Heart left ventricle (tissue), 16 donors: ENCODE data around the gene TTC12. TPM values are rescaled to one million over a fixed set of nuclear protein-coding genes. Genes with fewer than 3 reads are reported as not detected.

ENCODE experiments used
- ATAC-seq, 4 donors: fragments of 200-7000 bp; cut with Tn5 transposase; one replicate each; pipeline ENCODE4 v1.9.1; 2020 to 2022; ENCODE audit warnings: moderate library complexity in 4 of 4, mild to moderate bottlenecking in 3 of 4, moderate number of reproducible peaks in 1 of 4
- DNase-seq, 5 donors: peaks; one replicate each; pipeline ENCODE4 v3.0.0-alpha.2; 2020
- H3K27ac ChIP-seq, 12 donors: fragments of 200-600 bp; sonication (generic) in 4 of 12; one replicate each; pipeline versions ENCODE4 v1.5.0 to v1.8.0; 2016 to 2022; ENCODE audit warnings: mild to moderate bottlenecking in 2 of 12
- H3K27me3 ChIP-seq, 9 donors: fragments of 200-600 bp; sonication (generic) in 2 of 9; one replicate each; pipeline versions ENCODE4 v1.5.1 to v1.8.0; 2016 to 2022; ENCODE audit warnings: mild to moderate bottlenecking in 3 of 9
- H3K36me3 ChIP-seq, 9 donors: fragments of 200-600 bp; sonication (generic) in 2 of 9; one replicate each; pipeline versions ENCODE4 v1.5.0 to v1.8.0; 2018 to 2022; ENCODE audit warnings: mild to moderate bottlenecking in 2 of 9
- H3K4me1 ChIP-seq, 12 donors: fragments of 200-600 bp; sonication (generic) in 4 of 12; one replicate each; pipeline versions ENCODE4 v1.5.0 to v1.8.0; 2016 to 2022; ENCODE audit warnings: mild to moderate bottlenecking in 3 of 12
- H3K4me3 ChIP-seq, 12 donors: fragments of 200-600 bp; sonication (generic) in 4 of 12; one replicate each; pipeline versions ENCODE4 v1.5.0 to v1.8.0; 2017 to 2022; ENCODE audit warnings: mild to moderate bottlenecking in 9 of 12, moderate library complexity in 4 of 12
- H3K9me3 ChIP-seq, 12 donors: fragments of 200-600 bp; sonication (generic) in 4 of 12; one replicate each; pipeline versions ENCODE4 v1.5.0 to v1.8.0; 2016 to 2022; ENCODE audit warnings: mild to moderate bottlenecking in 1 of 12
- POLR2A ChIP-seq, 2 donors: fragments of 450-650 bp; IDR thresholded peaks; one replicate each; pipeline ENCODE4 v1.6.1; 2017; ENCODE audit warnings: antibody characterized with exemption in 2 of 2, mild to moderate bottlenecking in 2 of 2, moderate library complexity in 2 of 2
- WGBS, 4 donors: extraction: QIAGEN DNeasy Blood & Tissue Kit in 2 of 4; methylation state at CpG; one replicate each; pipeline versions ENCODE4 v1.1.5 to v1.1.7; 2013 to 2018; 5-methylcytosine and 5-hydroxymethylcytosine counted together
- intact Hi-C, 10 donors: fragments of 100-400 bp; cut with DNase I; formaldehyde crosslinking; loops; one replicate each; pipeline versions ENCODE4 v1.11.1 to v1.14.2; 2022
- polyA plus RNA-seq, 2 donors: library from polyadenylated mRNA; stranded (reverse); fragments of 200-250 nt; gene quantifications; one replicate each; pipeline ENCODE4 v1.2.3, GENCODE V29; 2013
- total RNA-seq, 9 donors: library from RNA; depleted of rRNA in 2 of 9; stranded (reverse); fragments of >200 nt in 2 of 9; fragmentation: NEBNext Ultra II Directional in 3 of 9; extraction: Animal tissue kit (Norgen Biotek cat#: 25700) in 3 of 9; gene quantifications; one replicate each; pipeline versions ENCODE4 v1.1.0 to v1.2.4, GENCODE V29; 2016 to 2023
- TF ChIP-seq, protein P1 (sequence below), 12 donors: fragments of 200-600 bp; sonication (generic) in 4 of 12; IDR thresholded peaks; one replicate each; pipeline versions ENCODE4 v1.5.0 to v1.8.0; 2018 to 2022; ENCODE audit warnings: antibody characterized with exemption in 12 of 12, mild to moderate bottlenecking in 5 of 12
- donor health status: ischemic (EF 13 %, LVEDD 7.1; RV severe dilation, severe dysfunction).
- donor health status: healthy with polysubstance abuse.
- donor health status: DM: no; HTN: yes; CAD: no.
- donor health status: DM: no; HTN: no; CAD: no.
- donor health status: ischemic (EF 25% LVEDD 6.9; RV normal size, moderate dysfunction).
- donor health status: ischemic (EF 25% LVEDD 5.7; RV mildly dilated, moderate dysfunction).
- donor health status: healthy.
- donor health status: DM: yes; HTN: yes; CAD: no.
- donor health status: ischemic (EF 35%, LVEDD 5.7; RV mildly dilated, moderate dysfunction).
- donor health status: nonischemic (EF 11% LVEDD 7.7; RV severe dilation, severe dysfunction).
- donor health status: DM: yes; HTN: yes; CAD: no.
- donor health status: PGD.
- donor health status: ischemic (EF 29% LVEDD 5.4; RV normal size, mild dysfunction).
- donor health status: nonischemic (EF 23%, LVEDD 6.1; RV moderate dilation, normal function).

TTC12 gene
- total and polyA plus RNA-seq, 11 donors: 2.7 to 11.9 (median 6.9) TPM

DNA sequence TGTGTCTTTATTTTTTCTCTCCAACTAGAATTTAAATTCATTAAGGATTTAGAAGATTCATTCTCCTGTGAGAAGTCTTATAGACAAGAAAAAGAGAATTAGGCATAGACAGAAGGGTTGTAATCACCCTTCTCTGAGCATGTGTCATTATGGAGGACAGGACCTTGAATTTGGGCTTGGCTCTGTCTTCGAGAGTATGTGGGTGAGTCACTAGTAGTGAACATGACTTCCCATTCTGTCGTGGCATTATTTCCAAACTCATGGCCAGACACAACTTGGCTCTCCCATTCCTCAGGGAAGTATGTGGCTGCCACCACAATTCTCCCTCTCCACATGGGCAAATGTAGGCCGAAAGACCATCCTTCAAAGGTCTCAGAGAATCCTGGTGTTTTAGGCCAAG lies 58.9 kb downstream of the TTC12 start:
- no peak overlapping the region for H3K4me3 ChIP-seq
- WGBS, 4 donors: 83 to 91% (median 87%) methylated on average over 3 of the region's 3 CpGs
- H3K36me3 ChIP-seq: peaks cover 0 to 17% (median 3%) of the 10 kb centered on the region in 9 donors
- H3K9me3 ChIP-seq: no peaks in the 10 kb centered on the region
- intact Hi-C loops: no loop called here
- no peaks in the 10 kb centered on the region for H3K4me1 ChIP-seq
- TF ChIP-seq, protein P1, sequence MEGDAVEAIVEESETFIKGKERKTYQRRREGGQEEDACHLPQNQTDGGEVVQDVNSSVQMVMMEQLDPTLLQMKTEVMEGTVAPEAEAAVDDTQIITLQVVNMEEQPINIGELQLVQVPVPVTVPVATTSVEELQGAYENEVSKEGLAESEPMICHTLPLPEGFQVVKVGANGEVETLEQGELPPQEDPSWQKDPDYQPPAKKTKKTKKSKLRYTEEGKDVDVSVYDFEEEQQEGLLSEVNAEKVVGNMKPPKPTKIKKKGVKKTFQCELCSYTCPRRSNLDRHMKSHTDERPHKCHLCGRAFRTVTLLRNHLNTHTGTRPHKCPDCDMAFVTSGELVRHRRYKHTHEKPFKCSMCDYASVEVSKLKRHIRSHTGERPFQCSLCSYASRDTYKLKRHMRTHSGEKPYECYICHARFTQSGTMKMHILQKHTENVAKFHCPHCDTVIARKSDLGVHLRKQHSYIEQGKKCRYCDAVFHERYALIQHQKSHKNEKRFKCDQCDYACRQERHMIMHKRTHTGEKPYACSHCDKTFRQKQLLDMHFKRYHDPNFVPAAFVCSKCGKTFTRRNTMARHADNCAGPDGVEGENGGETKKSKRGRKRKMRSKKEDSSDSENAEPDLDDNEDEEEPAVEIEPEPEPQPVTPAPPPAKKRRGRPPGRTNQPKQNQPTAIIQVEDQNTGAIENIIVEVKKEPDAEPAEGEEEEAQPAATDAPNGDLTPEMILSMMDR (IDR thresholded peaks at IDR 0.05): no peak
- TF ChIP-seq POLR2A (IDR thresholded peaks at IDR 0.05): no peak
- no peaks in the 10 kb centered on the region for H3K27me3 ChIP-seq
- peak in 2 of 4 donors; percentile 48 to 63 for ATAC-seq
- DNase-seq: no peak
- no peak overlapping the region for H3K27ac ChIP-seq

- no peak for DNase-seq
- intact Hi-C loops: no loop called here
- WGBS, 4 donors: 61 to 68% (median 64%) methylated on average over 10 of the region's 10 CpGs
These were observed 59.7 kb downstream of the TTC12 start for GRCh38 chr11:113373981-113374560.

DNA sequence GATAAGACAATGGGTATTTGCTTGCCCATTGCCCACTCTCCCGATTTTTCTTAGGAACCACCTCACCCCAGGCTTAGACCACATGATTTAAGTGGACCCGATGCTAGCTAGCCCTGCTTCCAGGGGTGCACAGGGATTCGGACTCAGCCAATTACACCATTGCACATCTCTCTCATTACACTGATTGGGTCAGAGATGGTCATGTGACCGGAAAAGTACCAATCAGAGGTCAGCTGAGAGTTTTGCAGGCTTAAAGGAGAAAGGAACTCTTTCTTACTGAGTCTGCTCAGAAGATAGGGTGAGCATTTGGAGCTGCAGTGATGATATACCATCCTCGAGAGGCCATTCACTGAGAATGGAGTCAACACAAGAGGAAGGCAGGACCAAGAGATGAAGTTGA lies 61.0 kb downstream of the TTC12 start:
- WGBS, 4 donors: 86 to 89% (median 89%) methylated on average over 5 of the region's 5 CpGs

More at GRCh38 chr11:113373981-113374560, 59.7 kb downstream of the TTC12 start:
- Histone ChIP-seq H3K27ac (no peak overlapping the region), H3K36me3 (peaks cover 0 to 9% (median 0%) of the 10 kb centered on the region in 9 donors), H3K4me3 (peak overlapping the region in 2 of 12 donors; percentile 4 to 26), H3K9me3 (no peaks in the 10 kb centered on the region), H3K4me1 (no peaks in the 10 kb centered on the region), H3K27me3 (no peaks in the 10 kb centered on the region)
- TF ChIP-seq, protein P1 (IDR thresholded peaks at IDR 0.05): no peak
- TF ChIP-seq POLR2A (IDR thresholded peaks at IDR 0.05): no peak
- ATAC-seq: no peak

DNA sequence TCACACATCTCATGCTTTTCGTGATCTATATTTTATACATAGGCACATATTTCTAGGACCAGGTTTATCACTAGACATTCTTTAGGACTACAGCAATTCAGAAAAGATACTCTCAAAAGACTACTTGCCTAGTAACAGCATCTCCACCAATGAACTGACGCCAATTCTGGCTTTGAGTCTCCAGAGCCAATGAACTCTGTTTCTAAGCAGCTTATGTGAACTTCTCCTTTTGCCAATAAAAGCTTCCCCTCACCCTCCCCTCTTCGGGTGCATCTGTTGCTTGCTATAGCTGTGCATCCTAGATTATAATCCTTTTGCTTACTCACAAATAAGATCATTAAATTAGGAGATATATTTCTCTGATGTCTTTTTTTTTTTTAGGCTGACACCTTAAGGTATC lies 61.8 kb downstream of the TTC12 start:
- H3K9me3 ChIP-seq: no peaks in the 10 kb centered on the region
- intact Hi-C loops: no loop called here
- H3K4me1 ChIP-seq: no peaks in the 10 kb centered on the region
- no peak for ATAC-seq
- H3K36me3 ChIP-seq: peaks cover 0 to 4% (median 0%) of the 10 kb centered on the region in 9 donors
- TF ChIP-seq, protein P1 (IDR thresholded peaks at IDR 0.05): no peak
- TF ChIP-seq POLR2A (IDR thresholded peaks at IDR 0.05): no peak
- WGBS, 4 donors: 20 to 35% (median 24%) methylated on average over 3 of the region's 3 CpGs
- H3K4me3 ChIP-seq: no peak overlapping the region
- H3K27me3 ChIP-seq: peaks cover 0 to 11% (median 0%) of the 10 kb centered on the region in 9 donors
- DNase-seq: no peak
- no peak overlapping the region for H3K27ac ChIP-seq

More for the DNA sequence above, 61.0 kb downstream of the TTC12 start:
- Histone ChIP-seq H3K9me3 (no peaks in the 10 kb centered on the region), H3K4me1 (no peaks in the 10 kb centered on the region), H3K27ac (no peak overlapping the region), H3K36me3 (peaks cover 0 to 4% (median 0%) of the 10 kb centered on the region in 9 donors), H3K4me3 (no peak overlapping the region), H3K27me3 (peaks cover 0 to 11% (median 0%) of the 10 kb centered on the region in 9 donors)
- ATAC-seq: no peak
- intact Hi-C loops: no loop called here
- TF ChIP-seq POLR2A (IDR thresholded peaks at IDR 0.05): no peak
- TF ChIP-seq, protein P1 (IDR thresholded peaks at IDR 0.05): no peak
- no peak for DNase-seq
